ENCODE measurements around the gene SLC25A46. TPM values are rescaled to one million over a fixed set of nuclear protein-coding genes. Genes with fewer than 3 reads are reported as not detected.

The SLC25A46 gene
- total RNA-seq, 4 donors from 2014 or later: 49.3 to 63.3 (median 56.2) TPM

DNA sequence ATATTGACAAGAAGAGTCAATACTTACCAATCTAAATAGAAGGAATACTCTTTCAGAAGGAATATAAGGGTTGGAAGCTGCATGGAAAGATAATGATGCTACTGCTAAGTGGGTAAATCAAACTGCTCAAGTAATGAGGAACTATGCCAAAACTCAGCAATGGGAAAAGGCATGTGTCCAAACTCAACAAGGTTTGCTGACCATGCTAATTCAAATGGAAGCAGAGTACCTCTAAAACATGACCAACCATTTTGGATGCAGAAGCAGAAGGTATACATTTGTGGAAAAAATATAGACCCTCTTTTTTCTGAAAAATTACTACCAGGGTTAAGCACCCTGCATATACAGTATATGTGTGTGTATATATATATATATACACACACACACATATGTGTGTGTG, 33.5 kb upstream of the SLC25A46 start:
- intact Hi-C loops (cut with DNase I): no loop called here
- Histone ChIP-seq H3K36me3 (no peaks in the 10 kb centered on the region), H3K9me3 (no peaks in the 10 kb centered on the region), H3K4me3 (no peak overlapping the region), H3K27me3 (no peaks in the 10 kb centered on the region), H3K4me1 (no peaks in the 10 kb centered on the region), H3K27ac (replicated peaks in 1 of 4) (no peak overlapping the region)
- DNase-seq (ENCODE audit: extremely low spot score): no peak
- TF ChIP-seq EP300 (IDR thresholded peaks at IDR 0.05) (no peak), POLR2A (IDR thresholded peaks at IDR 0.05; ENCODE audit: low read depth) (no peak), POLR2AphosphoS5 (IDR thresholded peaks at IDR 0.05) (no peak)
- TF ChIP-seq, protein P1, sequence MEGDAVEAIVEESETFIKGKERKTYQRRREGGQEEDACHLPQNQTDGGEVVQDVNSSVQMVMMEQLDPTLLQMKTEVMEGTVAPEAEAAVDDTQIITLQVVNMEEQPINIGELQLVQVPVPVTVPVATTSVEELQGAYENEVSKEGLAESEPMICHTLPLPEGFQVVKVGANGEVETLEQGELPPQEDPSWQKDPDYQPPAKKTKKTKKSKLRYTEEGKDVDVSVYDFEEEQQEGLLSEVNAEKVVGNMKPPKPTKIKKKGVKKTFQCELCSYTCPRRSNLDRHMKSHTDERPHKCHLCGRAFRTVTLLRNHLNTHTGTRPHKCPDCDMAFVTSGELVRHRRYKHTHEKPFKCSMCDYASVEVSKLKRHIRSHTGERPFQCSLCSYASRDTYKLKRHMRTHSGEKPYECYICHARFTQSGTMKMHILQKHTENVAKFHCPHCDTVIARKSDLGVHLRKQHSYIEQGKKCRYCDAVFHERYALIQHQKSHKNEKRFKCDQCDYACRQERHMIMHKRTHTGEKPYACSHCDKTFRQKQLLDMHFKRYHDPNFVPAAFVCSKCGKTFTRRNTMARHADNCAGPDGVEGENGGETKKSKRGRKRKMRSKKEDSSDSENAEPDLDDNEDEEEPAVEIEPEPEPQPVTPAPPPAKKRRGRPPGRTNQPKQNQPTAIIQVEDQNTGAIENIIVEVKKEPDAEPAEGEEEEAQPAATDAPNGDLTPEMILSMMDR (IDR thresholded peaks at IDR 0.05): no peak

DNA sequence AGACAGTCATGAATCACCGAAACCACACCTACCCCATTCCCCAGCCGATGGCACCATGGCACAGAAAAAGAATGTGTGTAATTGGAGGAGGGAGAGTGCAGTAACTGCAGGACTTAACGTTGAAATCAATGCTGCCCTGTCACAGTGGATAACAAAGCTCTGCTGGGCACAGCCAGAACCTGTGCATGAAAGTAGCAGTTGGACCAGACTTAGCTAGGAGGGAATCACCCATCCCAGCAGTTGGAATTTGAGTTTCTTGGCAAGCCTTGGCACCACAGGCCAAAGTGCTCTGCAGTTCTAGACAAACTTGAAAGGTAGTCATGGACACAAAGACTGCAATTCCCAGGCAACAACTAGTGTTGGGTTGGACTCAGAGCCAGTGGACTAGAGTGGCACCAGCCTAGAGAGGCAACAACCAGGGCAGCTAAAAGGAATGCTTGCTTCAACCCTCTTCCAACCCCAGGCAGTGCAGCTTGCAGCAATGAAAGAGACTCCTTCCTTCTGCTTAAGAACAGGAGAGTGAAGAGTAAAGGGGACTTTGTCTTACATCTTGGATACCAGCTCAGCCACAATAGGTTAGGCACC, 31.5 kb upstream of the SLC25A46 start:
- H3K27ac ChIP-seq (replicated peaks in 1 of 4): no peak overlapping the region
- no peaks in the 10 kb centered on the region for H3K27me3 ChIP-seq
- H3K36me3 ChIP-seq: no peaks in the 10 kb centered on the region
- H3K9me3 ChIP-seq: no peaks in the 10 kb centered on the region
- 59% methylated on average over 3 of the region's 3 CpGs for WGBS
- no peak overlapping the region for H3K4me3 ChIP-seq
- H3K4me1 ChIP-seq: no peaks in the 10 kb centered on the region
- intact Hi-C loops (cut with DNase I): no loop called here
- DNase-seq (ENCODE audit: extremely low spot score): peak; percentile 60
- TF ChIP-seq POLR2AphosphoS5 (IDR thresholded peaks at IDR 0.05) (no peak), POLR2A (IDR thresholded peaks at IDR 0.05; ENCODE audit: low read depth) (no peak)
- TF ChIP-seq, protein P1 (IDR thresholded peaks at IDR 0.05): no peak

- TF ChIP-seq, protein P1 (IDR thresholded peaks at IDR 0.05): no peak
- TF ChIP-seq POLR2AphosphoS5 (IDR thresholded peaks at IDR 0.05) (no peak), EP300 (IDR thresholded peaks at IDR 0.05) (no peak), POLR2A (IDR thresholded peaks at IDR 0.05; ENCODE audit: low read depth) (no peak)
- Histone ChIP-seq H3K4me3 (no peak overlapping the region), H3K36me3 (no peaks in the 10 kb centered on the region), H3K27ac (replicated peaks in 1 of 4) (no peak overlapping the region), H3K27me3 (no peaks in the 10 kb centered on the region), H3K9me3 (no peaks in the 10 kb centered on the region), H3K4me1 (no peaks in the 10 kb centered on the region)
- intact Hi-C loops (cut with DNase I): no loop called here
- 68% methylated on average over 5 of the region's 5 CpGs for whole genome bisulfite sequencing
- DNase-seq (ENCODE audit: extremely low spot score): no peak
Measured at GRCh38 chr5:110716247-110717245, 22.3 kb upstream of the SLC25A46 start.

- H3K4me1 ChIP-seq: no peaks in the 10 kb centered on the region
- DNase-seq (ENCODE audit: extremely low spot score): no peak
- no peak overlapping the region for H3K27ac ChIP-seq (replicated peaks in 1 of 4)
- TF ChIP-seq POLR2AphosphoS5 (IDR thresholded peaks at IDR 0.05) (no peak), EP300 (IDR thresholded peaks at IDR 0.05) (no peak), POLR2A (IDR thresholded peaks at IDR 0.05; ENCODE audit: low read depth) (no peak)
- TF ChIP-seq, protein P1 (IDR thresholded peaks at IDR 0.05): no peak
- H3K9me3 ChIP-seq: no peaks in the 10 kb centered on the region
- H3K4me3 ChIP-seq: no peak overlapping the region
- H3K36me3 ChIP-seq: no peaks in the 10 kb centered on the region
- intact Hi-C loops (cut with DNase I): no loop called here
- WGBS: 68% methylated on average over 2 of the region's 2 CpGs
- H3K27me3 ChIP-seq: no peaks in the 10 kb centered on the region
Measured at GRCh38 chr5:110718311-110718710, 20.5 kb upstream of the SLC25A46 start.

Data from esophagus muscularis mucosa (tissue), 4 donors.